HG03045 (cell line): Measurements from ENCODE around the gene PDPN.

Experiments
- ATAC-seq: cut with Tn5 transposase; IDR thresholded peaks from one replicate; pipeline ENCODE4 v1.9.1; 2021; ENCODE audit warnings: mild to moderate bottlenecking, moderate library complexity; ENCODE audit not compliant: unreplicated experiment

The PDPN gene

GRCh38 chr1:13616234-13616633 is 32.6 kb downstream of the PDPN start:
- ATAC-seq: no peak

GRCh38 chr1:13617108-13617507 is 33.5 kb downstream of the PDPN start:
- ATAC-seq: no peak

GRCh38 chr1:13617773-13618172 is 34.1 kb downstream of the PDPN start:
- no peak for ATAC-seq

GRCh38 chr1:13618483-13618882 is 34.9 kb downstream of the PDPN start:
- no peak for ATAC-seq

- ATAC-seq: no peak
These were observed 36.3 kb downstream of the PDPN start for GRCh38 chr1:13619909-13620308.

GRCh38 chr1:13620825-13621224 is 37.2 kb downstream of the PDPN start:
- no peak for ATAC-seq

- no peak for ATAC-seq
These were observed 38.8 kb downstream of the PDPN start for GRCh38 chr1:13622446-13622845.

- ATAC-seq: no peak
These were observed 39.5 kb downstream of the PDPN start for GRCh38 chr1:13623021-13623637.

GRCh38 chr1:13624526-13624925 is 40.9 kb downstream of the PDPN start:
- ATAC-seq: no peak

GRCh38 chr1:13627127-13627526 is 43.5 kb downstream of the PDPN start:
- ATAC-seq: no peak

- no peak for ATAC-seq
These were observed 44.6 kb downstream of the PDPN start for GRCh38 chr1:13628218-13628617.

GRCh38 chr1:13628711-13629110 is 45.1 kb downstream of the PDPN start:
- no peak for ATAC-seq

GRCh38 chr1:13642306-13643004 is 58.8 kb downstream of the PDPN start:
- no peak for ATAC-seq

- ATAC-seq: no peak
These were observed 59.4 kb downstream of the PDPN start for GRCh38 chr1:13643017-13643416.

- ATAC-seq: no peak
These were observed 62.9 kb downstream of the PDPN start for GRCh38 chr1:13646521-13646920.

GRCh38 chr1:13651279-13651678 is 67.6 kb downstream of the PDPN start:
- ATAC-seq: no peak

- ATAC-seq: no peak
These were observed 68.6 kb downstream of the PDPN start for GRCh38 chr1:13652238-13652637.

GRCh38 chr1:13661539-13661938 is 77.9 kb downstream of the PDPN start:
- no peak for ATAC-seq

GRCh38 chr1:13662493-13662892 is 78.9 kb downstream of the PDPN start:
- ATAC-seq: no peak

GRCh38 chr1:13663969-13664368 is 80.3 kb downstream of the PDPN start:
- no peak for ATAC-seq

GRCh38 chr1:13664451-13664850 is 80.8 kb downstream of the PDPN start:
- no peak for ATAC-seq

GRCh38 chr1:13666317-13666716 is 82.7 kb downstream of the PDPN start:
- no peak for ATAC-seq
